Measurements from ENCODE around the gene CHMP2A. TPM values are rescaled to one million over a fixed set of nuclear protein-coding genes. Genes with fewer than 3 reads are reported as not detected.

The CHMP2A gene
- total and polyA plus RNA-seq, 2 donors (not counting 1 experiment from before 2014, with no cell fraction given): 62.5 to 97.5 TPM

DNA sequence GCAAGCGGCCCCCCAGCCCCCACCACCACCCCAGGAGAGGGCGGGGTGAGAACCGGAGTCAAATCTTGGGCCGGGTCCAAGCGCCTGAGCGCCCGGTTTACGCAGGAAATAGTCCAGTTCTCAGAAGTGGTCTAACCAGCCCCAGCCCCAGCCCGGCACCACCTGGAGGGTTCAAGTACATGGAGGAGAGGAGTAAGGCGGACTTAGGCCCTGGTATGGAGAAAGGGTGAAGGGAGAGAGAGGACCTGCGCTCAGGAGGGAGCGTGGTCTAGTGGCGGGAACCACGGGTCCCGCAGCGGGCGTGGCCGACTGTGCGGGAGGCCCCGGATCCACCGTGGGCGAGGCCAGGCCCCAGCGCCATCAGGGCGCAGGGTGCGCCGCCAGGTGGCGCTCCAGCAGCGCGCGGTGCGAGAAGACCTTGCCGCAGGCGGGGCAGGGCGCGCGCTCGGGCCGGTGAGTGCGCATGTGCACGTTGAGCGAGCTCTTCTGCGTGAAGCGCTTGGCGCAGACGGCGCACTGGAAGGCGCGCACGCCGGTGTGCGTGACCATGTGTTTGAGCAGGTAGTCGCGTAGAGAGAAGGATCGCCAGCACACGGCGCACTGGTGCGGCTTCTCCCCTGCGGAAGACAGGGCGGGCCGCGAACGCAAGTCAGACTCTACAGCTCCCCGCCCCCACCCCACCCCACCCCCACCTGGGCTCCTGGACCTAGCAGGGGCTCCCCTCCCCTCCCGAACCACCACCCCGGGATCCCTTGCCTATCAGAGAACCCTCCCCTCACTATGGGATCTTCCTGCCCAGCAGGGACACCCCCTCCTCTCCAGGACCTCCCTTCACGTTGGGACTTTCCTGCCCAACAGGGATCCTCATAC lies 41.0 kb downstream of the CHMP2A start:
- peak overlapping the region; percentile 18 to 36 for H3K27ac ChIP-seq (ENCODE audit: low read length in 2 of 2)
- Mint-ChIP-seq H3K4me3 (peak overlapping the region; percentile 80), H3K4me1 (peaks cover 34% of the 10 kb centered on the region), H3K27me3 (no peaks in the 10 kb centered on the region), H3K27ac (peak overlapping the region; percentile 71), H3K9me3 (ENCODE audit: insufficient read depth) (no peaks in the 10 kb centered on the region)
- TF ChIP-seq EZH2 (IDR thresholded peaks at IDR 0.05; ENCODE audit: borderline replicate concordance, insufficient read depth, low read depth, low read length, poor library complexity, severe bottlenecking): no peak
- TF ChIP-seq, protein P1, sequence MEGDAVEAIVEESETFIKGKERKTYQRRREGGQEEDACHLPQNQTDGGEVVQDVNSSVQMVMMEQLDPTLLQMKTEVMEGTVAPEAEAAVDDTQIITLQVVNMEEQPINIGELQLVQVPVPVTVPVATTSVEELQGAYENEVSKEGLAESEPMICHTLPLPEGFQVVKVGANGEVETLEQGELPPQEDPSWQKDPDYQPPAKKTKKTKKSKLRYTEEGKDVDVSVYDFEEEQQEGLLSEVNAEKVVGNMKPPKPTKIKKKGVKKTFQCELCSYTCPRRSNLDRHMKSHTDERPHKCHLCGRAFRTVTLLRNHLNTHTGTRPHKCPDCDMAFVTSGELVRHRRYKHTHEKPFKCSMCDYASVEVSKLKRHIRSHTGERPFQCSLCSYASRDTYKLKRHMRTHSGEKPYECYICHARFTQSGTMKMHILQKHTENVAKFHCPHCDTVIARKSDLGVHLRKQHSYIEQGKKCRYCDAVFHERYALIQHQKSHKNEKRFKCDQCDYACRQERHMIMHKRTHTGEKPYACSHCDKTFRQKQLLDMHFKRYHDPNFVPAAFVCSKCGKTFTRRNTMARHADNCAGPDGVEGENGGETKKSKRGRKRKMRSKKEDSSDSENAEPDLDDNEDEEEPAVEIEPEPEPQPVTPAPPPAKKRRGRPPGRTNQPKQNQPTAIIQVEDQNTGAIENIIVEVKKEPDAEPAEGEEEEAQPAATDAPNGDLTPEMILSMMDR (IDR thresholded peaks at IDR 0.05): peak; percentile 76
- POLR2A ChIA-PET: interaction anchor here (0.7 to 1.0 kb wide), 3 partner anchors 12 to 166 kb away, joined by 3 to 4 read pairs (median 3); no protein-coding TSS in a partner anchor
- WGBS (ENCODE audit: insufficient coverage): 14% methylated on average over 53 of the region's 66 CpGs
- DNase-seq (peak; percentile 91), ATAC-seq (ENCODE audit: low read depth) (peak; percentile 86)
- peak overlapping the region in 3 of 5 experiments; percentile 18 to 41 (median 34) for H3K4me3 ChIP-seq (ENCODE audit: control extremely low read depth in 1 of 5, extremely low read depth in 1 of 5, insufficient read depth in 1 of 5, low read depth in 2 of 5, low read length in 4 of 5)
- peaks cover 49% of the 10 kb centered on the region for H3K79me2 ChIP-seq (ENCODE audit: control insufficient read depth, insufficient read depth, low read length)
- CTCF ChIA-PET: interaction anchor here (0.7 to 1.6 kb wide), 3 partner anchors 62 to 485 kb away, joined by 3 to 11 read pairs (median 7); no protein-coding TSS in a partner anchor
- intact Hi-C loops (cut with micrococcal nuclease): loop anchor here (1.0 kb wide), 1 partner anchor 15 kb away; no protein-coding TSS in a partner anchor
- no peak overlapping the region for H3K9ac ChIP-seq (ENCODE audit: low read length)
- peaks cover 61% of the 10 kb centered on the region for H4K20me1 ChIP-seq (ENCODE audit: control insufficient read depth, insufficient read depth, low read length, poor library complexity, severe bottlenecking)
- peak overlapping the region; percentile 55 for H2AFZ ChIP-seq (ENCODE audit: insufficient read depth, low read depth, low read length, poor library complexity, severe bottlenecking)
- peak overlapping the region; percentile 77 for H3K4me2 ChIP-seq (replicated peaks; ENCODE audit: low read depth, low read length, poor library complexity, severe bottlenecking)
- no peaks in the 10 kb centered on the region for H3K27me3 ChIP-seq (replicated peaks in 1 of 4; ENCODE audit: control extremely low read depth in 1 of 4, control insufficient read depth in 3 of 4, insufficient read depth in 4 of 4, low read length in 3 of 4)
- peaks cover 20 to 29% of the 10 kb centered on the region in 2 donors for H3K4me1 ChIP-seq (ENCODE audit: control insufficient read depth in 2 of 2, insufficient read depth in 2 of 2, low read length in 2 of 2)
- H3K9me3 ChIP-seq (ENCODE audit: control extremely low read depth in 1 of 3, control insufficient read depth in 2 of 3, insufficient read depth in 1 of 3, low read length in 2 of 3): no peaks in the 10 kb centered on the region
- peaks cover 0 to 12% of the 10 kb centered on the region in 2 experiments for H3K36me3 ChIP-seq (replicated peaks in 1 of 2; ENCODE audit: control extremely low read depth in 1 of 2, control insufficient read depth in 1 of 2, extremely low read depth in 1 of 2, insufficient read depth in 2 of 2, low read length in 1 of 2)

Data from B cell (primary cell).